Natural killer cell (primary cell): Measurements from ENCODE around the gene SLC22A25. TPM values are rescaled to one million over a fixed set of nuclear protein-coding genes. Genes with fewer than 3 reads are reported as not detected.

Experiments
- ATAC-seq, 3 donors: fragments of 150-1000 bp in 2 of 3; fragments of 200-7000 bp in 1 of 3; cut with Tn5 transposase; 1 replicate in 1 of 3; 2 replicates in 2 of 3; pipeline ENCODE4 v1.10.0; 2021; ENCODE audit warnings: mild to moderate bottlenecking in 2 of 3, moderate library complexity in 2 of 3
- DNase-seq, 2 donors: peaks; one replicate each; pipeline versions ENCODE4 v3.0.0 to v3.0.0-alpha.2; 2013 to 2021; ENCODE audit warnings: mixed read lengths in 1 of 2
- H3K27ac ChIP-seq: one replicate; pipeline ENCODE4 v1.5.1; 2013; ENCODE audit warnings: mild to moderate bottlenecking, low read length
- H3K27me3 ChIP-seq: one replicate; pipeline ENCODE4 v1.6.1; 2013; ENCODE audit warnings: low read length; ENCODE audit not compliant: control insufficient read depth, insufficient read depth
- H3K36me3 ChIP-seq: one replicate; pipeline ENCODE4 v1.6.1; 2013; ENCODE audit warnings: low read length; ENCODE audit not compliant: control insufficient read depth, insufficient read depth
- H3K4me1 ChIP-seq: one replicate; pipeline ENCODE4 v1.6.1; 2013; ENCODE audit warnings: low read length; ENCODE audit not compliant: control insufficient read depth, insufficient read depth
- H3K4me3 ChIP-seq: one replicate; pipeline ENCODE4 v1.5.1; 2013; ENCODE audit warnings: low read length
- H3K9me3 ChIP-seq: one replicate; pipeline ENCODE4 v1.6.1; 2013; ENCODE audit warnings: low read length; ENCODE audit not compliant: control insufficient read depth, insufficient read depth
- H3K27ac Mint-ChIP-seq, 2 donors: one replicate each; pipeline ENCODE4 v1.8.0; 2022; ENCODE audit warnings: mild to moderate bottlenecking in 2 of 2, mixed read lengths in 2 of 2, moderate library complexity in 1 of 2
- H3K27me3 Mint-ChIP-seq, 2 donors: one replicate each; pipeline ENCODE4 v1.8.0; 2022; ENCODE audit warnings: low read depth in 2 of 2, mixed read lengths in 2 of 2
- H3K36me3 Mint-ChIP-seq: one replicate; pipeline ENCODE4 v1.8.0; 2022; ENCODE audit warnings: mixed read lengths
- H3K4me1 Mint-ChIP-seq, 2 donors: one replicate each; pipeline ENCODE4 v1.8.0; 2022; ENCODE audit warnings: mixed read lengths in 2 of 2
- H3K4me3 Mint-ChIP-seq: one replicate; pipeline ENCODE4 v1.8.0; 2022; ENCODE audit warnings: mild to moderate bottlenecking, moderate library complexity, mixed read lengths
- H3K9me3 Mint-ChIP-seq, 2 donors: one replicate each; pipeline ENCODE4 v1.8.0; 2022; ENCODE audit warnings: mixed read lengths in 2 of 2
- CTCF ChIP-seq: fragments of 200-600 bp; IDR thresholded peaks from one replicate; pipeline ENCODE4 v1.8.0; 2022; ENCODE audit warnings: antibody characterized with exemption
- WGBS: methylation state at CpG from one replicate; pipeline ENCODE4 v1.1.7; 2013; ENCODE audit warnings: missing lambda C conversion rate; ENCODE audit not compliant: insufficient coverage; 5-methylcytosine and 5-hydroxymethylcytosine counted together
- intact Hi-C: fragments of 100-400 bp; cut with micrococcal nuclease; formaldehyde crosslinking; loops from one replicate; pipeline ENCODE4 v1.14.2; 2022
- total RNA-seq, 4 donors: library from RNA; stranded (reverse); fragments of 120-200 nt in 1 of 4; gene quantifications; one replicate each; pipeline versions ENCODE4 v1.2.3 to v1.2.4, GENCODE V29; 2013 to 2022

The SLC22A25 gene
- total RNA-seq, 3 donors from 2014 or later (not counting 1 experiment from before 2014, with no cell fraction given): not detected

- no peaks in the 10 kb centered on the region for H3K36me3 ChIP-seq
- H3K4me3 ChIP-seq: no peak overlapping the region
- peaks cover 21 to 28% of the 10 kb centered on the region in 2 donors for H3K27me3 Mint-ChIP-seq
- no peaks in the 10 kb centered on the region for H3K27me3 ChIP-seq
- no peak for TF ChIP-seq CTCF
- no peak for ATAC-seq
- no peaks in the 10 kb centered on the region for H3K9me3 ChIP-seq
- 74% methylated on average over 3 of the region's 3 CpGs for WGBS
- H3K4me3 Mint-ChIP-seq: no peak overlapping the region
- DNase-seq: no peak
- H3K27ac ChIP-seq: no peak overlapping the region
- no peaks in the 10 kb centered on the region for H3K4me1 Mint-ChIP-seq
- no peaks in the 10 kb centered on the region for H3K9me3 Mint-ChIP-seq
- H3K27ac Mint-ChIP-seq: no peak overlapping the region
- intact Hi-C loops: no loop called here
- H3K36me3 Mint-ChIP-seq: no peaks in the 10 kb centered on the region
- no peaks in the 10 kb centered on the region for H3K4me1 ChIP-seq
These were observed 19.1 kb upstream of the SLC22A25 start for GRCh38 chr11:63262547-63262946.

GRCh38 chr11:63251312-63251711, 7.9 kb upstream of the SLC22A25 start:
- Histone ChIP-seq H3K27ac (no peak overlapping the region), H3K4me1 (no peaks in the 10 kb centered on the region), H3K9me3 (no peaks in the 10 kb centered on the region), H3K36me3 (no peaks in the 10 kb centered on the region), H3K4me3 (no peak overlapping the region), H3K27me3 (no peaks in the 10 kb centered on the region)
- no peaks in the 10 kb centered on the region for H3K4me1 Mint-ChIP-seq
- no peak overlapping the region for H3K4me3 Mint-ChIP-seq
- no peak overlapping the region for H3K27ac Mint-ChIP-seq
- ATAC-seq: no peak
- no peak for TF ChIP-seq CTCF
- intact Hi-C loops: no loop called here
- DNase-seq: no peak
- WGBS: 100% methylated on average over 1 of the region's 2 CpGs
- no peaks in the 10 kb centered on the region for H3K36me3 Mint-ChIP-seq
- peaks cover 17 to 25% of the 10 kb centered on the region in 2 donors for H3K27me3 Mint-ChIP-seq
- no peaks in the 10 kb centered on the region for H3K9me3 Mint-ChIP-seq

- TF ChIP-seq CTCF: no peak
- Histone ChIP-seq H3K36me3 (no peaks in the 10 kb centered on the region), H3K27me3 (no peaks in the 10 kb centered on the region), H3K9me3 (no peaks in the 10 kb centered on the region), H3K4me3 (no peak overlapping the region), H3K27ac (no peak overlapping the region), H3K4me1 (no peaks in the 10 kb centered on the region)
- Mint-ChIP-seq H3K27me3 (peaks cover 24 to 25% of the 10 kb centered on the region in 2 donors), H3K27ac (no peak overlapping the region), H3K9me3 (no peaks in the 10 kb centered on the region), H3K4me3 (no peak overlapping the region), H3K36me3 (no peaks in the 10 kb centered on the region), H3K4me1 (no peaks in the 10 kb centered on the region)
- no peak for DNase-seq
- 96% methylated on average over 5 of the region's 5 CpGs for WGBS
- no peak for ATAC-seq
- intact Hi-C loops: no loop called here
These were observed 7.0 kb upstream of the SLC22A25 start for GRCh38 chr11:63250162-63251050.
